HepG2 (cell line): ENCODE results near the gene INTS12. TPM values are rescaled to one million over a fixed set of nuclear protein-coding genes. Genes with fewer than 3 reads are reported as not detected.

Source experiments
- ARID5B ChIP-seq: IDR thresholded peaks from 2 replicates; pipeline ENCODE4 v1.4.0; 2020; ENCODE audit warnings: mild to moderate bottlenecking, missing genetic modification reagents
- GABPA ChIP-seq, 2 experiments: IDR thresholded peaks; 2 replicates each; pipeline ENCODE4 v1.6.1; 2011 to 2016; ENCODE audit warnings: low read depth in 2 of 2, low read length in 1 of 2, missing biosample characterization in 1 of 2, missing genetic modification characterization in 1 of 2
- HMG20B ChIP-seq: conservative IDR thresholded peaks from 2 replicates; pipeline ENCODE4 v1.6.1; 2016; ENCODE audit warnings: missing genetic modification reagents, missing compliant biosample characterization
- HNRNPH1 ChIP-seq: fragments of 200-400 bp; formaldehyde crosslinking; optimal IDR thresholded peaks from 2 replicates; pipeline ENCODE3; 2017; ENCODE audit warnings: mild to moderate bottlenecking, low read depth, low read length
- PAX8 ChIP-seq: sonication (generic); formaldehyde crosslinking; IDR thresholded peaks from 2 replicates; pipeline ENCODE4 v1.8.0; 2022; ENCODE audit warnings: mild to moderate bottlenecking, missing genetic modification reagents, borderline replicate concordance
- PHF8 ChIP-seq: sonication (generic); formaldehyde crosslinking; IDR thresholded peaks from 2 replicates; pipeline ENCODE4 v1.5.0; 2020; ENCODE audit warnings: missing genetic modification reagents
- RARG ChIP-seq: sonication (generic); formaldehyde crosslinking; IDR thresholded peaks from 2 replicates; pipeline ENCODE4 v1.4.0; 2020; ENCODE audit warnings: low read depth, mild to moderate bottlenecking, missing genetic modification reagents
- TFDP2 ChIP-seq: sonication (generic); formaldehyde crosslinking; IDR thresholded peaks from 2 replicates; pipeline ENCODE4 v1.4.0; 2020; ENCODE audit warnings: missing genetic modification reagents
- TFE3 ChIP-seq: IDR thresholded peaks from 2 replicates; pipeline ENCODE4 v1.6.1; 2016
- ZMYM4 ChIP-seq: sonication (generic); formaldehyde crosslinking; IDR thresholded peaks from 2 replicates; pipeline ENCODE4 v1.8.1; 2023; ENCODE audit warnings: mild to moderate bottlenecking, missing genetic modification reagents
- ZNF12 ChIP-seq: sonication (generic); formaldehyde crosslinking; IDR thresholded peaks from 2 replicates; pipeline ENCODE4 v1.5.0; 2020; ENCODE audit warnings: missing genetic modification reagents
- ZNF670 ChIP-seq: sonication (generic); formaldehyde crosslinking; IDR thresholded peaks from 2 replicates; pipeline ENCODE4 v1.8.0; 2022; ENCODE audit warnings: mild to moderate bottlenecking, missing genetic modification reagents, borderline replicate concordance
- ZNF687 ChIP-seq: sonication (generic); formaldehyde crosslinking; IDR thresholded peaks from 2 replicates; pipeline ENCODE4 v1.5.1; 2020; ENCODE audit warnings: mild to moderate bottlenecking, missing genetic modification reagents, moderate library complexity
- polyA plus RNA-seq, 8 experiments: library from polyadenylated mRNA; depleted of rRNA in 3 of 8; stranded (reverse) in 7 of 8; unstranded in 1 of 8; fragments of >200 nt; fragmentation: Illumina TruSeq in 4 of 8; extraction: Trizol in 4 of 8; gene quantifications; 2 replicates each; pipeline versions ENCODE4 v1.2.1 to v1.2.3, GENCODE V29; 2011 to 2016; ENCODE audit warnings: low read depth in 4 of 8, missing spikeins in 1 of 8, mixed read lengths in 1 of 8; ENCODE audit not compliant: insufficient read depth in 1 of 8
- total RNA-seq, 5 experiments: library from RNA; depleted of rRNA; stranded (reverse); fragments of >200 nt; fragmentation: Illumina TruSeq; extraction: Trizol; gene quantifications; 2 replicates each; pipeline ENCODE4 v1.2.3, GENCODE V29; 2016; ENCODE audit warnings: low read depth in 1 of 5

The INTS12 gene
- total and polyA plus RNA-seq, 2 of the 13 experiments (the other 11 are each of a cell fraction or from before 2014, with no cell fraction given): 20.2 to 21.1 TPM

GRCh38 chr4:105708181-105709080 lies at the start of gene INTS12, which contains the start of gene GSTCD (continued):
- peak; percentile 93 for TF ChIP-seq ARID5B (CRISPR knock-in tag)
- TF ChIP-seq ZNF670 (CRISPR knock-in tag): peak; percentile 100
- peak; percentile 97 for TF ChIP-seq TFDP2 (CRISPR knock-in tag)
- TF ChIP-seq PAX8 (CRISPR knock-in tag): no peak
- peak; percentile 89 for TF ChIP-seq ZNF12 (CRISPR knock-in tag)
- TF ChIP-seq PHF8 (CRISPR knock-in tag): peak; percentile 98
- TF ChIP-seq ZNF687 (CRISPR knock-in tag): peak; percentile 96
- peak; percentile 100 for TF ChIP-seq ZMYM4 (CRISPR knock-in tag)
- peak; percentile 71; the same call in 1 of the 2 replicates for TF ChIP-seq TFE3 (CRISPR knock-in tag)
- peak; percentile 40 for TF ChIP-seq HNRNPH1
- TF ChIP-seq HMG20B (CRISPR knock-in tag): peak; percentile 94
- TF ChIP-seq GABPA (IDR thresholded peaks at IDR 0.05; ENCODE audit: low read depth, low read length): peak; percentile 98
- peak; percentile 100 for TF ChIP-seq GABPA (CRISPR knock-in tag; IDR thresholded peaks at IDR 0.05; ENCODE audit: low read depth)
- 0 out of 2 replicates have a peak, but pooled peaks have one; percentile 62 for TF ChIP-seq RARG (CRISPR knock-in tag)
